HG03354 (cell line): ENCODE data around the gene ERMAP.
"Not testable (repeated sequence)": the region's sequence is repeated elsewhere in the genome, so short reads cannot be mapped to it uniquely, and the experiment has no call there.

ENCODE experiments used
- ATAC-seq: cut with Tn5 transposase; IDR thresholded peaks from one replicate; pipeline ENCODE4 v1.9.1; 2021; ENCODE audit warnings: mild to moderate bottlenecking; ENCODE audit not compliant: unreplicated experiment, poor library complexity, severe bottlenecking

The ERMAP gene

DNA sequence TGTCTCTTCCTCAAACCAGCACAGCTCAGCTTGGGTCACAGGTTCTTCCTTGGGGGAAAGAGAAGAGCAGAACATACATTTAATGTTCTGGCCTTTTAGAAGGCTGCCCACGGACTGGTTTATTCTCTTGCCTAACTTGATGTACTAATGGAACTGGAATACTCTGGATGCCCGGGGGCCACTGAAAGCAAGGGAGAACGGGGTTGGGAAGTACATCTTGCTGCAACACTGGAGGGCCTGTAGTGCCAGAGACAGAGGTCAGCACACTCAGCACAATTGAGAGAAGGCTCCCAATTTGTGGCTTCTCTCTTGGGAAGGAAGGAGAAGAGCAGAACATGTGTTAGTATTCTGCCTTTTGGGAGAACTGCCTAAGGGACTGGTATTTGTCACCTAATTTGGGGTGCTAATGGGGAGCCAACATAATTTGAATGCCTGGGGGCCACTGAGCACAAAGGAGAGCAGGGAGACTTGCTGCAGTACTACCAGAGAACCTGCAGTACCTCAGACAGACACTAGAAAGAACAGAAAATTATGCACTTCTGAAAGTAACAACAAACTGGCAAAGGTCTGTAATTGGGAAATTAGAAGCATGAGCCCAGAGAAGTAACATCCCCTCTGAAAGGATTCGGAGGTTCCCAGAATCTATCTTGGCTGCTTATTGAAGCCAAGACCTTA, 43.6 kb downstream of the ERMAP start:
- ATAC-seq: no peak

DNA sequence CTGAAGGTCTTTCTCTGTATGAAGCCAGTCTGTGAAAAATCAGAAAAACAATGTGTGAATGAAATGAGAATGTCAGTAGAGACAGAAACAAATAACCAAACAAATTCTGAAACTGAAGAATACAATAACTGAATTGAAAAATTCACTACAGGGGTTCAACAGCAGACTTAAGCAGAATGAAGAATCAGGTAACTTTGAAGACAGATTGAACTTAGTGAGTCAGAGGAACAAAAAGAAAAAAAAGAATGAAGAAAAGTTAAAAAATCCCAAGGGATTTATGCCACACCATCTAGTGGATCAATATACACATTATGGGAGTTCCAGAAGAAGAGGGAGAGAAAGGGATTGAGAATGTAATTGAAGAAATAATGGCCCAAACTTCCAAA, 44.1 kb downstream of the ERMAP start:
- ATAC-seq: no peak

DNA sequence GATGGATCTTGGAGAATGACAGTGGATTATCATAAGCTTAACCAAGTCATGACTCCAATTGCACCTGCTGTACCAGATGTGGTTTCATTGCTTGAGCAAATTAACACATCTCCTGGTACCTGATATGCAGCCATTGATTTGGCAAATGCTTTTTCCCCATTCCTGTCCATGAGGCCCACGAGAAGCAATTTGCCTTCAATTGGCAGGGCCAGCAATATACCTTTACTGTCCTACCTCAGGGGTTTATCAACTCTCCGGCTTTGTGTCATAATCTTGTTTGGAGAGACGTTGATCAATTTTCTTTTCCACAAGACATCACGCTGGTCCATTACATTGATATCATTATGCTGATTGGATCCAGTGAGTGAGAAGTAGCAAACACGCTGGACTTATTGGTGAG, 49.6 kb downstream of the ERMAP start:
- no peak for ATAC-seq

DNA sequence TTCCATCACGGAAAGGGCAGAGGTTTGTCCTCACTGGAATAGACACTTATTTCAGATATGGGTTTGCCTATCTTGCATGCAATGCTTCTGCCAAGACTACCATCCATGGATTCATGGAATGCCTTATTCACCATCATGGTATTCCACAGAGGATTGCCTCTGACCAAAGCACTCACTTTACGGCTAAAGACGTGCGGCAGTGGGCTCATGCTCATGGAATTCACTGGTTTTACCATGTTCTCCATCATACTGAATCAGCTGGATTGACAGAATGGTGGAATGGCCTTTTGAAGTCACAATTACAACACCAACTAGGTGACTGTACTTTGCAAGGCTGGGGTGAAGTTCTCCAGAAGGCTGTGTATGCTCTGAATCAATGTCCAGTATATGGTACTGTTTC, 51.5 kb downstream of the ERMAP start:
- not testable (repeated sequence) for ATAC-seq

DNA sequence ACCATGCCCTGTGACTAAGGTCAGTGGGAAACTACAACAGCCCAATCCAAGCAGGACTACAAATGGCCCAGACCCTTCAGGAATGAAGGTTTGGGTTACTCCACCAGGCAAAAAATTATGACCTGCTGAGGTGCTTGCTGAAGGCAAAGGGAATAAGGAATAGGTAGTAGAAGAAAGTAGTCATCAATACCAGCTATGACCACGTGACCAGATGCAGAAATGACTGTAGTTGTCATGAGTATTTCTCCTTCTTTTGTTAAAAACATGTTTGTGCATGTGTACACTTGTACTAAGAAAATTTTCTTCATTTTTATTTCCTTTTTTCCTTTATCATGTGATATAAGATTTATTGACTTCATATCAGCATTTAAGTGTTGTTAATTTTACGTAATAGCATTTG, 52.3 kb downstream of the ERMAP start:
- not testable (repeated sequence) for ATAC-seq

DNA sequence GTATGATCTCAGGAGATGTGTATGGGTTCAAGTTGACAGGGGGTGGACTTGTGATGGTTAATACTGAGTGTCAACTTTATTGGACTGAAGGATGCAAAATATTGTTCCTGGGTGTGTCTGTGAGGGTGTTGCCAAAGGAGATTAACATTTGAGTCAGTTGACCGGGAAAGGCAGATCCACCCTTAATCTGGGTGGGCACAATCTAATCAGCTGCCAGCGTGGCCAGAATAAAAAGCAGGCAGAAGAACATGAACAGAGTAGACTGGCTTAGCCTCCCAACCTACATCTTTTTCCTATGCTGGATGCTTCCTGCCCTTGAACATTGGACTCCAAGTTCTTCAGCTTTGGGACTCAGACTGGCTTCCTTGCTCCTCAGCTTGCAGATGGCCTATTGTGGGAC, 52.8 kb downstream of the ERMAP start:
- ATAC-seq: not testable (repeated sequence)

DNA sequence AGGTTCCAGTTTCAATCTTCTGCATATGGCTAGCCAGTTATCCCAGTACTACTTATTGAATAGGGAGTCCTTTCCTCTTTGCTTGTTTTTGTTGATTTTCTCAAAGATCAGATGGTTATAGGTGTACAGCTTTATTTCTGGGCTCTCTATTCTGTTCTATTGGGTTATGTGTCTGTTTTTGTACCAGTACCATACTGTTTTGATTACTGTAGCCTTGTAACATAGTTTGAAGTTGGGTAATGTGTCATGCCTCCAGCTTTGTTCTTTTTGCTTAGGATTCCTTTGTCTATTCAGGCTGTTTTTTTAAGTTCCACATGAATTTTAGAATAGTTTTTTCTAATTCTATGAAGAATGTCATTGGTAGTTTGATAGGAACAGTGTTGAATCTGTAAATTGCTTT, 56.2 kb downstream of the ERMAP start:
- ATAC-seq: not testable (repeated sequence)

DNA sequence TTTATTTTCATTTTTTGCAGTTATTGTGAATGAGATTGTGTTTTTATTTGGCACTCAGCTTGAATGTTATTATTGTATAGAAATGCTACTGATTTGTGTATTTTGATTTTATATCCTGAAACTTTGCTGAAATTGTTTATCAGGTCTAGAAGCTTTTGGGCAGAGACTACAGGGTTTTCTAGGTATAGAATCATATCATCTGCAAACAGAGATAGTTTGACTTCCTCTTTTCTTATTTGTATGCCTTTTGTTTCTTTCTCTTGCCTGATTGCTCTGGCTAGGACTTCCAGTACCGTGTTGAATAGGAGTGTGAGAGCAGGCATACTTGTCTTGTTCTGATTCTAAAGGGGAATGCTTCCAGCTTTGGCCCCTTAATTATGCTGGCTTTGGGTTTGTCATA, 56.7 kb downstream of the ERMAP start:
- ATAC-seq: no peak

DNA sequence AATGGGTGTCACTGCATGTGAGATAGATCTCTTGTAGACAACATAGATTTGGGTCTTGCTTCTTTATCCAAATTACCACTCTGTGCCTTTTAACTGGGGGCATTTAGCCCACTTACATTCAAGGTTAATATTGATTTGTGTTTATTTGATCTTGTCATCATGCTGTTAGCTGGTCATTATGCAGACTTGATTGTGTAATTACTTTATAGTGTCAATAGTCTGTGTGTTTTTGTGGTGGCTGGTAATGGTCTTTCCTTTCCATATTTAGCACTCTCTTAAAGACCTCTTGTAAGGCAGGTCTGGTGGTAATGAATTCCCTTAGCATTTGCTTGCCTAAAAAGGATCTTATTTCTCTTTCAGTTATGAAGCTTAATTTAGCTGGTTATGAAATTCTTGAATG, 59.1 kb downstream of the ERMAP start:
- ATAC-seq: no peak

DNA sequence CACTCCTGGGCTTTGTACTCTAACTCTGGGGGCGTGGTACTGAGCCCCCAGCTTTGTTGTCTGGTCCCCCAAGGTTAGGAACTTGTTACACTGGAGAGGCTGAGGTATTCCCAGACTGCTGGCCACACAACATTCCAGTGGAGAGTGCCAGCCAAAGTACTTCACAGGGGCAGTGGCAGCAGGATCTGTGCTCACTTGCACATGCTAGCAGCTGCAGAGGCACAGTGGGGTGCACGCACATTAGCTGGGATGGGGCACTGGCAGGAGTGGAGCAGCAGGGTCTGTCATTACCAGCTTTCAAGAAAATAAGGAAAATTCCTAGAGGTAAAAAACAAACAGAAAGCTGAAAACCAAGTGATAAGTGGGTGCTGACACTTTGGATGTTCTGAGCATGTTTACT, 60.5 kb downstream of the ERMAP start:
- no peak for ATAC-seq

DNA sequence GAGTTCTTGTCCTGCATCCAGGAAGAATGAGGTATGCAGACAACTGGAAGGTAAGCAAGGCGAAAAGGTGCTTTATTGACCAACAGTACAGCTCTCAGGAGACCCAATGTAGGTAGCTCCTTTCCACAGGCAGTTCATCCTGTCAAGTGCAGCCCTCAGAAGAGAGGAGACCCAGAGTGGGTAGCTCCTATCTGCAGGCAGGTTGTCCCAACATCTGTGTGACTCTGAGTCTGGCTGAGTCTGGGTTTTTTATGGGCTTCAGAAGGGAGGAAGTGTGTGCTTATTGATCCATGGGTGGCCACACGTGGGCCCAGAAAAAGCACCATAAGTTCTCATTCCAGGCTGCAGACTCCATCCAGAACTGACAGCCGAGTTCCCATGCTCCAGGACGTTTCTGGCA, 63.5 kb downstream of the ERMAP start:
- ATAC-seq: no peak

DNA sequence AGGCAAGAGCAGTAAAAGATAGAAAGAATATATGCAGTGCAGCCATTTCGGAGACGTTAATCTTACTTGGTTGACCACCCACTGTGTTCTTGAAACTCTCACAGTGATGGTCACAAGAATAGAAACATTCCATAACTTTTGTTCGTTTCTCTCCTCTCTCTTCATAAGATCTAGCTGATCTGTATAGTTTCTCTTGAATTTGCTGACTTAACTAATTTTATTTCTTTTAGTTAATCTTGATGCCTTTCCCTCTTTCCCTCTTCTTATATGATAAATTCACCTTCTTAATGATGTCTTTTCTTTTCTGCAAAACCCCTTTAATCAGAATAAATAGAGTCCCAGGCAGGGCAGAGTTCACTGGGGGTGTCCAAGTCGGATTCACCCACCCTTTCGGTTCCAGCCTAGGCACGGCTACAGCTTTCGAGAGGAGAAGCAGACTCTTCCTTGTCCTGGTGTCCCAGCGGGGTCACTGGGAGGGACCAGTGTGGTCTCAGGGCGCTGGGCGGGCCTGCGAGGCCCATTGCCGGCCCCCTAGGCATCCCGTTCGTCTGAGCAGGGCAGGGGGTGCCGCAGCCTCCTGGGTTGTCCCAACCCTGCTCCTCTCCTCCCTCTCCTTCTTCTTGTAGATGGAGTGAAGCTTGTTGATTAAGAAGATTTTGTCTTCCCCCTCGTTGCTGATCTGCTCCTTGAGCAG, 69.3 kb downstream of the ERMAP start:
- no peak for ATAC-seq

DNA sequence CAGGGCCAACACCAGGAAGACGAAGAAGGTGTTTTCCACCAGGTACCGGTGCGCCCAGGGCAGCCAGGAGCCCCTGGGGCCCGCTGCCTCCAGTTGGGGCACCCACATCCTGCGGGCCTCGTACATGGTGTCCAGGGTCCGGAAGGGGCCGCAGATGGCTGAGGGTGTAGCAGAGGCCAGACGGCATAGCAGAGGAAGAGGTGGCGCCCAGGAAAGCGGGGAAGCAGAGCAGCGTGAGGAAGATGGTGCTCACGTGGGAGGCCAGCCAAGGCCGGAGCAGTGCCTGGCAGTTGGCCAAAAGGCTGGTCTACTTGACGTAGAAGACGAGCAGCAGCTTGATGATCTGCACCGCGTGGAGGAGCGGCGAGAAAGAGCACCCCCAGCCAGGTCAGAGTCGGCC, 69.9 kb downstream of the ERMAP start:
- no peak for ATAC-seq

DNA sequence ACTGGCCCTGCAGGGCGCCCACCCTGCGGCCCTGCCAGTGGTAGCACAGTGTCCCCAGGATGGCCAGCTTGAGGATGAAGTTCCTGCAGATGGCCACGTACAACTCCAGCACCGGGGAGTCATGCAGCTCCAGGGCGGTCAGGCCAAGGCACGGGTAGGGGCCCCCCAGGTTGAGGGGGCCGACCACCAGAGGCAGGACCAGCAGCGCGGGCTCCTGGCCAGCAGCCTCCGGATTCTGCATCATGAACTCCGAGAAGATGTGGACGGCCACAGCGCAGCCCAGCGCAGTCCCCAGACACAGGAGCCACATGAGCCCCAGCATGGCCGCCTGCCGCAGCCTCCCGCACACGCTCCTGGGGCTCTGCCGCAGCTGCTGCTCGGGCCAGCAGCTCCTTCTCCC, 70.4 kb downstream of the ERMAP start:
- no peak for ATAC-seq

DNA sequence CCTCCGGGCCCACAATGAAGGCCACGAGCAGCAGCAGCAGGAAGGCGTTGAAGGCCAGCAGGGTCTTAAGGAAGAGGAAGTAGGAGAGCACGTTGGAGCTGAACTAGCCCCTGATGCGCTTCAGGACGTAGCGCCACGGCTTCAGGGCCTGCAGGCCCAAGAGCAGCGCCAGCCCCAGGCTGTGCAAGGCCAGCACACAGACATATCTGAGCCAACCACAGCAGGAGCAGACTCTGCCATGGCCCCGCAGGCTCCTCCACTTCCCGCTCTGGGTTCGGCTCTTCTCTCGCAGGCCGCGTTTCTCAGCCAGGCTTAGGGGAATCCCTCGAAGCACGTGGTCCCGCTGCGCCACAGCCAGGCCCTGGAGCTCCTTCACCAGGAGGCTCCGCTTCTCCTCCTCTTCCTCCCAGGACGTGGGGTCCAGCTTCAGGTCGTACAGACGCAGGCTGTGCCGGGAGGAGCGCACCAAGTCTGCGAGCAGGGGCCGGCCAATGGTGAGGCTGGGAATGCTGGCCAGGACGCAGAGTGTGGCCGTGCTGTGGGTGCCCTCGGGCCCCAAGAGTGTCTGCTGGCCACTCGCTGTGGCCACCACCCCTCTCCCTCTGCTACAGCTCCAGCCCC, 71.2 kb downstream of the ERMAP start:
- ATAC-seq: no peak

DNA sequence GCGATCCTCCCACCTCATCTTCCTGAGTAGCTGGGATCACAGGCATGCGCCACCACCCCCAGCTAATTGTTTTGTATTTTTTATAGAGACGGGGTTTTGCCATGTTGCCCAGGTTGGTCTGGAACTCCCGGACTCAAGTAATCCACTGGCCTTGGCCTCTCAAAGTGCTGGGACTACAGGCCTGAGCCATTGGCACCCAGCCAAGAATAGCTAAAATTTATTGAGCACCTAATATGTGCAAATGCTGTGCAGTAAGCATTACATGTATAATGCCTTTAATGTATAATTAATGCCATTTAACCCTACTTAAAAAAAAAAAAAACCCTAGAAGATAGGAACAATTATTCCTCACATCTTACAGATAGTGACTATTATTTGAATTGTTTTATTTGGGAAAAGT, 72.3 kb downstream of the ERMAP start:
- ATAC-seq: no peak

DNA sequence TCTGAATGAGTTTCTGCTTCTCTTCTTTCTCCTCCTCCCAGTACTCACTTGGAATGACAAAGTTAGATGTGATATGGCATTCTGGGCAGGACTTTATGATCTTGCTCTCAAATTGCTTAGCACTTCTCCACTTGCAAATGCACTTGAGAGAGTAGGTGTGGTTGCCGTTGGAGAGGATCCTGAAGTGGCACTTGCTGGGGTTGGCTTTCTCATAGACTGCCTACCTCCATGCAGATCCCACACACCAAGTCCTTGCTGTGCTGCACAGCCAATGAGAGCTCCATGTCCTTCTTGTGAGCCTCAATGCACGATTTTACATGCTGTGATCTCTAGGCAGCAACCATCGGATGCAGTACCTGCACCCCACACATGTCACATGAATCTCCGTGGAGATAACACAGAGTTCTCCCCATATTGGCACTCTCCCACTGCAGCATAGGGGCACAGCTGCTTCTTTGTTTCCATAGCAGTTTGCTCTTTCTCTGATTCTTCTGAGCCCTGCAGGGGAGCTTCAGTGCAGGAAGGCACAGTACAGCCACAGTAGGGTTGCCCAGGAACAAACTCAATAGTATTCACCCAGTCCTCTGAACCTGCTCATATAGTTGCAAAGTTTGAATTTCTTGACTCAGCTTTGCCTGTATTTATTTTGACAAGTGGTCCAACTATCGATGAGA, 74.7 kb downstream of the ERMAP start:
- no peak for ATAC-seq
